ENCODE measurements around the gene OSBPL2.

The OSBPL2 gene

GRCh38 chr20:62323980-62324906, 85.9 kb downstream of the OSBPL2 start:
- no peak for TF ChIP-seq CTCF (IDR thresholded peaks at IDR 0.05; ENCODE audit: low read depth, low read length, missing control alignments)
- no peak overlapping the region for H3K4me3 ChIP-seq (replicated peaks; ENCODE audit: low read depth, low read length)
- no peak for DNase-seq (ENCODE audit: extremely low read depth, low read depth)

DNA sequence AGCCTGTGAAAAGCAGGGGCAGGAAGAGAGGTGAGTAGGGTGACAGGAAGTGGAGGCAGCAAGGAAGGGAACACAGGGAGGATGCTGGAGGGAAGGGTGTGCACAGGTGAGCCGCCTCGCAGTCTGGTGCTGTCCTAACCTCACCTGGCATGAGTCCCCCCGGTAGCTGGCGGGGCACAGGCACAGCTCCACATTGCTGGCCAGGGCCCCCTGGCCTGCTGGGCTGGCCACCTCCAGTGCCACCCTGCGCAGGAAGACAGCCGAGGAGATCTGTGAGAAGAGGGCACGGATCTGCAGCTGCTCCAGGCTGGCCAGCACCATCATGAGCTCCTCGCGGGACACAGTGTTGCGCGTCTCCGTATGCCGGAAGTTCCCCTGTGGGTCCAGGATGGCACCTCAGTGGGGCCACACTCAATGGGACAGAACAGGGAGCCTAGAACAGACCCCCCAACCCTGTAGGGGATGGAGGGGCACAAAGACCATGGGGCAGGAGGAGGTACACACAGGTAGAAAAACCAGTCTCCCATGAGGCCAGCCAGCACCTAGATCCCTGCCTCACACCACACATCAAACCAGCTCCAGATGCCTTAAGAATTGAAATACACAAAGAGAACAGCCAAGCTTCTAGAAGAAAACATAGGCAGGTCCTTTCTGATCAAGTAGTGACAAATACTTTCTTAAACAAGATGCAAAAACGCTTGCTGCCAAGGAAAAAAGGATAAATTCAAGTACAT, 87.0 kb downstream of the OSBPL2 start:
- no peak for TF ChIP-seq CTCF (IDR thresholded peaks at IDR 0.05; ENCODE audit: low read depth, low read length, missing control alignments)
- H3K4me3 ChIP-seq (replicated peaks; ENCODE audit: low read depth, low read length): no peak overlapping the region
- no peak for DNase-seq (ENCODE audit: extremely low read depth, low read depth)

DNA sequence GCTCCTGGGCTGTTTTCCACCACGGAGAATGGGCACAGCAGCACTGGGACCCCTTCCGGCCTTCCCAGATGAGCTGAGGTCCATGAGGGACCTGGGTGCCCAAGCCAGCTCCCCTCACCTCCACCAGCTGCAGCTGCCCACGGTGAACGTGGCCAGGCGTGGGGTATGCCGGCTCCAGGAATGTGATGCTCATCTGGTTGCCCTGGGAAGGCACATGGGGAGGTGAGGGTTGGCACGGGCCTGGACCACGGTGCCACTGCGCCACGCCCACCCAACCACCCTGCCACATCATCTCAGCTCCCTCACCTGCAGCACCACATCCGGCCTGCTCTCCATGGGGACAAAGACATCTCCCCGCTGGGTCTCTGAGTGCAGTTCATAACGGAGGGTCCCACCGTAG, 88.2 kb downstream of the OSBPL2 start:
- DNase-seq (ENCODE audit: extremely low read depth, low read depth): no peak
- no peak for TF ChIP-seq CTCF (IDR thresholded peaks at IDR 0.05; ENCODE audit: low read depth, low read length, missing control alignments)
- H3K4me3 ChIP-seq (replicated peaks; ENCODE audit: low read depth, low read length): no peak overlapping the region

GRCh38 chr20:62326959-62327725, 88.8 kb downstream of the OSBPL2 start:
- DNase-seq (ENCODE audit: extremely low read depth, low read depth): no peak
- TF ChIP-seq CTCF (IDR thresholded peaks at IDR 0.05; ENCODE audit: low read depth, low read length, missing control alignments): no peak
- no peak overlapping the region for H3K4me3 ChIP-seq (replicated peaks; ENCODE audit: low read depth, low read length)

GRCh38 chr20:62327726-62328495, 89.6 kb downstream of the OSBPL2 start:
- no peak for DNase-seq (ENCODE audit: extremely low read depth, low read depth)
- H3K4me3 ChIP-seq (replicated peaks; ENCODE audit: low read depth, low read length): no peak overlapping the region
- no peak for TF ChIP-seq CTCF (IDR thresholded peaks at IDR 0.05; ENCODE audit: low read depth, low read length, missing control alignments)

All from HFF-Myc (cell line).